Calu3 (cell line): ENCODE data around the gene VPS39. TPM values are rescaled to one million over a fixed set of nuclear protein-coding genes. Genes with fewer than 3 reads are reported as not detected.

Source experiments
- Bru-seq: library from RNA; stranded (reverse); fragments of 400-500 nt; gene quantifications from one replicate; lab custom pipeline; 2021; lab: Mats Ljungman, UMichigan
- BruChase-seq, 2 experiments: library from RNA; stranded (reverse); fragments of 400-500 nt; gene quantifications; one replicate each; lab custom pipeline; 2021; lab: Mats Ljungman, UMichigan
- BruUV-seq: library from RNA; stranded (reverse); fragments of 400-500 nt; replicated peaks from 2 replicates; lab custom pipeline; 2021; lab: Mats Ljungman, UMichigan
- CTCF ChIA-PET: fragments of 300-600 bp; sonication (Branson Sonifier 250); formaldehyde crosslinking; loops from one replicate; lab custom pipeline; 2022; ENCODE audit warnings: antibody characterized with exemption; lab: Charles Lee
- DNase-seq: peaks from one replicate; pipeline ENCODE4 v3.0.0; 2022
- H3K27ac Mint-ChIP-seq: one replicate; pipeline ENCODE4 v1.8.0; 2022; ENCODE audit warnings: mixed read lengths; ENCODE audit not compliant: unreplicated experiment
- H3K27me3 Mint-ChIP-seq: one replicate; pipeline ENCODE4 v1.8.0; 2022; ENCODE audit warnings: mixed read lengths; ENCODE audit not compliant: unreplicated experiment
- H3K36me3 Mint-ChIP-seq: one replicate; pipeline ENCODE4 v1.8.0; 2022; ENCODE audit warnings: mild to moderate bottlenecking, moderate library complexity, mixed read lengths; ENCODE audit not compliant: insufficient read depth, unreplicated experiment
- H3K4me1 Mint-ChIP-seq: one replicate; pipeline ENCODE4 v1.8.0; 2022; ENCODE audit warnings: mild to moderate bottlenecking, low read depth, mixed read lengths; ENCODE audit not compliant: unreplicated experiment
- H3K4me3 Mint-ChIP-seq: one replicate; pipeline ENCODE4 v1.8.0; 2022; ENCODE audit warnings: mild to moderate bottlenecking, low read depth, moderate library complexity, mixed read lengths; ENCODE audit not compliant: unreplicated experiment
- H3K9me3 Mint-ChIP-seq: one replicate; pipeline ENCODE4 v1.8.0; 2022; ENCODE audit warnings: low read depth, mixed read lengths; ENCODE audit not compliant: unreplicated experiment
- intact Hi-C: fragments of 100-400 bp; cut with micrococcal nuclease; formaldehyde crosslinking; loops from one replicate; pipeline ENCODE4 v1.10.0; 2022; ENCODE audit not compliant: unreplicated experiment
- long read RNA-seq: library from polyadenylated mRNA; stranded (forward); transcript quantifications from one replicate; pipeline ENCODE4 v2.0.0, GENCODE V29; 2022
- total RNA-seq: library from RNA; stranded (reverse); gene quantifications from 2 replicates; pipeline ENCODE4 v1.2.3, GENCODE V29; 2022
- TF ChIP-seq, protein P1 (sequence below): fragments of 200-600 bp; IDR thresholded peaks from one replicate; pipeline ENCODE4 v1.8.0; 2022; ENCODE audit warnings: antibody characterized with exemption; ENCODE audit not compliant: unreplicated experiment

The VPS39 gene, protein sequence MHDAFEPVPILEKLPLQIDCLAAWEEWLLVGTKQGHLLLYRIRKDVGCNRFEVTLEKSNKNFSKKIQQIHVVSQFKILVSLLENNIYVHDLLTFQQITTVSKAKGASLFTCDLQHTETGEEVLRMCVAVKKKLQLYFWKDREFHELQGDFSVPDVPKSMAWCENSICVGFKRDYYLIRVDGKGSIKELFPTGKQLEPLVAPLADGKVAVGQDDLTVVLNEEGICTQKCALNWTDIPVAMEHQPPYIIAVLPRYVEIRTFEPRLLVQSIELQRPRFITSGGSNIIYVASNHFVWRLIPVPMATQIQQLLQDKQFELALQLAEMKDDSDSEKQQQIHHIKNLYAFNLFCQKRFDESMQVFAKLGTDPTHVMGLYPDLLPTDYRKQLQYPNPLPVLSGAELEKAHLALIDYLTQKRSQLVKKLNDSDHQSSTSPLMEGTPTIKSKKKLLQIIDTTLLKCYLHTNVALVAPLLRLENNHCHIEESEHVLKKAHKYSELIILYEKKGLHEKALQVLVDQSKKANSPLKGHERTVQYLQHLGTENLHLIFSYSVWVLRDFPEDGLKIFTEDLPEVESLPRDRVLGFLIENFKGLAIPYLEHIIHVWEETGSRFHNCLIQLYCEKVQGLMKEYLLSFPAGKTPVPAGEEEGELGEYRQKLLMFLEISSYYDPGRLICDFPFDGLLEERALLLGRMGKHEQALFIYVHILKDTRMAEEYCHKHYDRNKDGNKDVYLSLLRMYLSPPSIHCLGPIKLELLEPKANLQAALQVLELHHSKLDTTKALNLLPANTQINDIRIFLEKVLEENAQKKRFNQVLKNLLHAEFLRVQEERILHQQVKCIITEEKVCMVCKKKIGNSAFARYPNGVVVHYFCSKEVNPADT
- 32.5 and 34.6 TPM in 2 replicates for total RNA-seq
- Bru-seq, nascent RNA, result percentile 68 among the genes with signal in this experiment
- BruChase-seq, experiment 1, labeled RNA remaining after a 6-hour chase, result percentile 73 among the genes with signal in this experiment
- percentile 67 among the genes with signal in this experiment for BruChase-seq, experiment 2, labeled RNA remaining after a 2-hour chase
- long read RNA-seq, full-length matches to known transcripts, result 16 of 17 reads
- long read RNA-seq, partial matches to known transcripts, result 1 of 17 reads
- long read RNA-seq, other reads (novel, unspliced or antisense), result 0 of 17 reads

DNA sequence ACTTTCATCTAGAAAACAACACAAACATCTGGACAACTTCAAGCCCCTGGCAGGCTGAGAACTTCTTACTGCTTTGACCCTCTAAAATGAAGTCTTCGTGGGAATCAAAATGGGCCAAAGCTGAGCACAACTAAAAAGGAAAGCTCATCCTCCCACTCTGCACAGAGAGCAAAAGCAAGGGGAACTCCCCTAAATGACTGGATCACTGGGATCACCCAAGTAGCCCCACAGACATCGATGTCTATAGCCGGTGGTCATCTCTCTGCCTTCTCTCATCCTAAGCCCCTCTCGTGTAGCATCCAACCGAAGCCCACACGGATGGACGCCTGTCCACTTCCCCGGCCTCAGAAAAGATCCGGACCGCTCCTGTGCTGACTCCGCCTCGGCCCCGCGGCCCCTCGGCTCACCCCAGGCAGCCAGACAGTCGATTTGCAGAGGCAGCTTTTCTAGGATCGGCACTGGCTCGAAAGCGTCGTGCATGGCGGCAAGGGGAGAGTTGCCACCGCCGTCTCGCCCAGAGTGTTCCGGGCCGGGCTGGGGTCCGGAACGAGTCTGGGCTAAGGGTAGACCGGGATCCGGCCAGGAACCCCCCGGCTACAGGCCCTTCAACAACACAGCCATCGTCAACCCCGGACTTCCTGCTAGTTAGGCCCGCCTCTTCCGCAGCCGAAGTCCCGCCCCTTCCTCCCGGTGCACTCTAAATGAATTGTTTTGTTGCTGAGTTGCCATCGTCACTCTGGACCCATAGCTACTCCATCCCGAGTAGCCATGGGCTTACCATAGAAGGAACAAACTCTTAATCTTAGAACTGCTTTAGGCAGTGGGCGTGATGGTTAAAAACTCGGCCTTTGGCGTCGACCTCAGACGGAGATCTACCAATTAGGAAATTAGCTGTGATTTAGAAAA, at the start of gene VPS39:
Gene VPS39 (minus strand): TSS at position 631 of the 906 bp plus-strand sequence. CDS start 151 bp downstream, at position 480.
- peaks cover 16% of the 10 kb centered on the region for H3K4me1 Mint-ChIP-seq
- intact Hi-C loops, result no loop called here
- H3K36me3 Mint-ChIP-seq, result peaks cover 17% of the 10 kb centered on the region
- no peaks in the 10 kb centered on the region for H3K9me3 Mint-ChIP-seq
- H3K27ac Mint-ChIP-seq, result peak within 1 kb of the TSS; percentile 68
- TF ChIP-seq, protein P1, sequence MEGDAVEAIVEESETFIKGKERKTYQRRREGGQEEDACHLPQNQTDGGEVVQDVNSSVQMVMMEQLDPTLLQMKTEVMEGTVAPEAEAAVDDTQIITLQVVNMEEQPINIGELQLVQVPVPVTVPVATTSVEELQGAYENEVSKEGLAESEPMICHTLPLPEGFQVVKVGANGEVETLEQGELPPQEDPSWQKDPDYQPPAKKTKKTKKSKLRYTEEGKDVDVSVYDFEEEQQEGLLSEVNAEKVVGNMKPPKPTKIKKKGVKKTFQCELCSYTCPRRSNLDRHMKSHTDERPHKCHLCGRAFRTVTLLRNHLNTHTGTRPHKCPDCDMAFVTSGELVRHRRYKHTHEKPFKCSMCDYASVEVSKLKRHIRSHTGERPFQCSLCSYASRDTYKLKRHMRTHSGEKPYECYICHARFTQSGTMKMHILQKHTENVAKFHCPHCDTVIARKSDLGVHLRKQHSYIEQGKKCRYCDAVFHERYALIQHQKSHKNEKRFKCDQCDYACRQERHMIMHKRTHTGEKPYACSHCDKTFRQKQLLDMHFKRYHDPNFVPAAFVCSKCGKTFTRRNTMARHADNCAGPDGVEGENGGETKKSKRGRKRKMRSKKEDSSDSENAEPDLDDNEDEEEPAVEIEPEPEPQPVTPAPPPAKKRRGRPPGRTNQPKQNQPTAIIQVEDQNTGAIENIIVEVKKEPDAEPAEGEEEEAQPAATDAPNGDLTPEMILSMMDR, result no peak
- no peaks in the 10 kb centered on the region for H3K27me3 Mint-ChIP-seq
- CTCF ChIA-PET, result interaction anchor here (0.6 to 1.0 kb wide), 2 partner anchors 177 to 408 kb away, joined by 3 to 6 read pairs; no protein-coding TSS in a partner anchor
- TSS peak; percentile 49 for BruUV-seq
- peak; percentile 78 for DNase-seq
- H3K4me3 Mint-ChIP-seq, result peak within 1 kb of the TSS; percentile 77

DNA sequence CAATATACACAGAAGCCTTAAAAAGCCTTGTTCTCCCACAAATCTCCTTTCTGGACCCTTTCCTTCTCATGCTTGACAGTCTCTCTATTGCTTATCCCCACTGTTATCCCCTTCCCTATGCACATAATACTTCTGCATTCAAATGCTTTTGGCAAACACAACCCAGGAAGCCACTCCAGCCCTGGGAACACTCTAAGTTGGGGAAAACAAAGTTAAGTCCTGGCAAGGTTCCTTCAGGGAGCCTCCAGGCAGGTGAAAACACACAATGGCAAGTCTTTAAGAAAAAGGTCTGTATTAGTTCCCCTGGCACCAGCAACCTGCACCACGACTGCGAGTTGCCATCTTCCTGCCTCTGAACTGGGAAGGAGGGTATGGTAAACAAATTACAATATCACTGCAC, 45.2 kb upstream of the VPS39 start:
- peaks cover 6% of the 10 kb centered on the region for H3K36me3 Mint-ChIP-seq
- CTCF ChIA-PET, result no interaction called here
- TF ChIP-seq, protein P1, result no peak
- H3K4me3 Mint-ChIP-seq, result no peak overlapping the region
- H3K27me3 Mint-ChIP-seq, result no peaks in the 10 kb centered on the region
- H3K27ac Mint-ChIP-seq, result no peak overlapping the region
- H3K4me1 Mint-ChIP-seq, result no peaks in the 10 kb centered on the region
- intact Hi-C loops, result no loop called here
- DNase-seq, result no peak
- BruUV-seq, result no TSS peak
- H3K9me3 Mint-ChIP-seq, result peaks cover 19% of the 10 kb centered on the region

DNA sequence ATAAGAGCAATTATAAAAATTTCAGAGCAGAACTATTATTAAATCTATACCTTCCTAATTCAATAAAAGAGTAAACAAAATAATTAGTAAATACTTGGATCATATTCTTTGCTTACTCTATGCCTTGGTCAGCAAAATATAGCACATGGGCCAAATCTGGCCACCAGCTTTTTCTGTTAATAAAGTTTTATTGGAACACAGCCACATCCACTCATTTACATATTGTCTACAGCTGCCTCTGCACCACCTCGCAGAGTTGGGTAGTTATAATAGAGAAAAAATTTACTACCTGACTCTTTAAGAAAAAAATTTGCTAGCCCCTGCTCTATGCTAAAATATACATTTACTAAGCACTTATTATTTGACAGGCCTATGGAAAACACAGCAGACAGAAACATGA, 32.7 kb upstream of the VPS39 start:
- intact Hi-C loops, result no loop called here
- Mint-ChIP-seq H3K36me3 (peaks cover 5% of the 10 kb centered on the region), H3K9me3 (no peaks in the 10 kb centered on the region), H3K4me3 (no peak overlapping the region), H3K4me1 (no peaks in the 10 kb centered on the region), H3K27me3 (no peaks in the 10 kb centered on the region), H3K27ac (no peak overlapping the region)
- TF ChIP-seq, protein P1, result no peak
- BruUV-seq, result no TSS peak
- DNase-seq, result no peak
- CTCF ChIA-PET, result no interaction called here
